ENCODE results near the gene NFIA.

The NFIA gene

GRCh38 chr1:61083807-61084440 lies 1.6 kb downstream of the NFIA start:
- no peak for DNase-seq (ENCODE audit: low read depth)

- DNase-seq (ENCODE audit: low read depth): no peak
Observed at GRCh38 chr1:61084491-61085031, 2.2 kb downstream of the NFIA start.

GRCh38 chr1:61085206-61085982 lies 3.0 kb downstream of the NFIA start:
- DNase-seq (ENCODE audit: low read depth): no peak

GRCh38 chr1:61085983-61086644 lies 3.8 kb downstream of the NFIA start:
- no peak for DNase-seq (ENCODE audit: low read depth)

GRCh38 chr1:61087571-61087970 lies 5.2 kb downstream of the NFIA start:
- DNase-seq (ENCODE audit: low read depth): no peak

- no peak for DNase-seq (ENCODE audit: low read depth)
Observed at GRCh38 chr1:61088163-61088974, 6.0 kb downstream of the NFIA start.

GRCh38 chr1:61089338-61089737 lies 7.0 kb downstream of the NFIA start:
- DNase-seq (ENCODE audit: low read depth): no peak

- no peak for DNase-seq (ENCODE audit: low read depth)
Observed at GRCh38 chr1:61089741-61090140, 7.4 kb downstream of the NFIA start.

- DNase-seq (ENCODE audit: low read depth): no peak
Observed at GRCh38 chr1:61090546-61091202, 8.3 kb downstream of the NFIA start.

GRCh38 chr1:61091455-61091854 lies 9.1 kb downstream of the NFIA start:
- no peak for DNase-seq (ENCODE audit: low read depth)

- no peak for DNase-seq (ENCODE audit: low read depth)
Observed at GRCh38 chr1:61092642-61093041, 10.3 kb downstream of the NFIA start.

- no peak for DNase-seq (ENCODE audit: low read depth)
Observed at GRCh38 chr1:61093525-61094137, 11.3 kb downstream of the NFIA start.

GRCh38 chr1:61094677-61095469 lies 12.5 kb downstream of the NFIA start:
- DNase-seq (ENCODE audit: low read depth): no peak

GRCh38 chr1:61095470-61095812 lies 13.1 kb downstream of the NFIA start:
- DNase-seq (ENCODE audit: low read depth): no peak

GRCh38 chr1:61097317-61097716 lies 15.0 kb downstream of the NFIA start:
- no peak for DNase-seq (ENCODE audit: low read depth)

GRCh38 chr1:61097722-61098121 lies 15.4 kb downstream of the NFIA start:
- no peak for DNase-seq (ENCODE audit: low read depth)

- no peak for DNase-seq (ENCODE audit: low read depth)
Observed at GRCh38 chr1:61098333-61098732, 16.0 kb downstream of the NFIA start.

- no peak for DNase-seq (ENCODE audit: low read depth)
Observed at GRCh38 chr1:61098906-61099437, 16.6 kb downstream of the NFIA start.

- no peak for DNase-seq (ENCODE audit: low read depth)
Observed at GRCh38 chr1:61100578-61100977, 18.2 kb downstream of the NFIA start.

- DNase-seq (ENCODE audit: low read depth): no peak
Observed at GRCh38 chr1:61101536-61101935, 19.2 kb downstream of the NFIA start.
